ENCODE measurements around the gene SUV39H1.
A peak's percentile ranks its signal among the peaks of the same experiment; 100 is the strongest.

- TF ChIP-seq TAF1 (IDR thresholded peaks at IDR 0.05; ENCODE audit: control insufficient read depth, extremely low read depth, insufficient read depth, low read length, severe bottlenecking), result no peak
- no peak for TF ChIP-seq TCF7 (IDR thresholded peaks at IDR 0.05; ENCODE audit: borderline replicate concordance)
- TF ChIP-seq, protein P1, sequence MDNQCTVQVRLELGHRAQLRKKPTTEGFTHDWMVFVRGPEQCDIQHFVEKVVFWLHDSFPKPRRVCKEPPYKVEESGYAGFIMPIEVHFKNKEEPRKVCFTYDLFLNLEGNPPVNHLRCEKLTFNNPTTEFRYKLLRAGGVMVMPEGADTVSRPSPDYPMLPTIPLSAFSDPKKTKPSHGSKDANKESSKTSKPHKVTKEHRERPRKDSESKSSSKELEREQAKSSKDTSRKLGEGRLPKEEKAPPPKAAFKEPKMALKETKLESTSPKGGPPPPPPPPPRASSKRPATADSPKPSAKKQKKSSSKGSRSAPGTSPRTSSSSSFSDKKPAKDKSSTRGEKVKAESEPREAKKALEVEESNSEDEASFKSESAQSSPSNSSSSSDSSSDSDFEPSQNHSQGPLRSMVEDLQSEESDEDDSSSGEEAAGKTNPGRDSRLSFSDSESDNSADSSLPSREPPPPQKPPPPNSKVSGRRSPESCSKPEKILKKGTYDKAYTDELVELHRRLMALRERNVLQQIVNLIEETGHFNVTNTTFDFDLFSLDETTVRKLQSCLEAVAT (IDR thresholded peaks at IDR 0.05), result no peak
- no peak for TF ChIP-seq FOSL1 (tag; conservative IDR thresholded peaks at IDR 0.05)
- 0 out of 2 replicates have a peak, but pooled peaks have one; percentile 30 for TF ChIP-seq SMARCA4 (IDR thresholded peaks at IDR 0.05)
- no peak for TF ChIP-seq HSF4 (CRISPR knock-in tag; IDR thresholded peaks at IDR 0.05; ENCODE audit: borderline replicate concordance)
Observed at GRCh38 chrX:48696909-48697727, 584 bp downstream of the SUV39H1 start.

Data from K562 (cell line).